ENCODE measurements around the gene KIN.

- TF ChIP-seq, protein P1, sequence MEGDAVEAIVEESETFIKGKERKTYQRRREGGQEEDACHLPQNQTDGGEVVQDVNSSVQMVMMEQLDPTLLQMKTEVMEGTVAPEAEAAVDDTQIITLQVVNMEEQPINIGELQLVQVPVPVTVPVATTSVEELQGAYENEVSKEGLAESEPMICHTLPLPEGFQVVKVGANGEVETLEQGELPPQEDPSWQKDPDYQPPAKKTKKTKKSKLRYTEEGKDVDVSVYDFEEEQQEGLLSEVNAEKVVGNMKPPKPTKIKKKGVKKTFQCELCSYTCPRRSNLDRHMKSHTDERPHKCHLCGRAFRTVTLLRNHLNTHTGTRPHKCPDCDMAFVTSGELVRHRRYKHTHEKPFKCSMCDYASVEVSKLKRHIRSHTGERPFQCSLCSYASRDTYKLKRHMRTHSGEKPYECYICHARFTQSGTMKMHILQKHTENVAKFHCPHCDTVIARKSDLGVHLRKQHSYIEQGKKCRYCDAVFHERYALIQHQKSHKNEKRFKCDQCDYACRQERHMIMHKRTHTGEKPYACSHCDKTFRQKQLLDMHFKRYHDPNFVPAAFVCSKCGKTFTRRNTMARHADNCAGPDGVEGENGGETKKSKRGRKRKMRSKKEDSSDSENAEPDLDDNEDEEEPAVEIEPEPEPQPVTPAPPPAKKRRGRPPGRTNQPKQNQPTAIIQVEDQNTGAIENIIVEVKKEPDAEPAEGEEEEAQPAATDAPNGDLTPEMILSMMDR (IDR thresholded peaks at IDR 0.05; ENCODE audit: insufficient read depth, low read length): no peak
- TF ChIP-seq GABPA (IDR thresholded peaks at IDR 0.05; ENCODE audit: low read depth) (no peak), SPI1 (IDR thresholded peaks at IDR 0.05; ENCODE audit: borderline replicate concordance, low read depth) (no peak)
These were observed 16.9 kb upstream of the KIN start for GRCh38 chr10:7804741-7805140.
